CD8-positive, alpha-beta memory T cell (primary cell): ENCODE data around the gene MAN2A1. TPM values are rescaled to one million over a fixed set of nuclear protein-coding genes. Genes with fewer than 3 reads are reported as not detected.

Source experiments
- CTCF ChIA-PET: fragments of 350-600 bp; sonication (Branson Sonifier 250); formaldehyde crosslinking; loops from one replicate; lab custom pipeline; 2021; ENCODE audit warnings: antibody characterized with exemption; lab: Charles Lee
- POLR2A ChIA-PET: fragments of 350-600 bp; sonication (Branson Sonifier 250); formaldehyde crosslinking; loops from one replicate; lab custom pipeline; 2021; ENCODE audit warnings: antibody characterized with exemption; lab: Charles Lee
- DNase-seq, 5 donors: peaks; one replicate each; pipeline versions ENCODE4 v3.0.0 to v3.0.0-alpha.2; 2020 to 2022; ENCODE audit warnings: mixed read lengths in 1 of 5
- H3K27ac ChIP-seq: one replicate; pipeline ENCODE4 v1.7.0; 2013; ENCODE audit warnings: low read depth, mild to moderate bottlenecking, low read length, moderate library complexity
- H3K27me3 ChIP-seq: 2 replicates; pipeline ENCODE4 v1.7.0; 2013; ENCODE audit warnings: low read length, mild to moderate bottlenecking; ENCODE audit not compliant: insufficient read depth, poor library complexity, severe bottlenecking
- H3K36me3 ChIP-seq: 2 replicates; pipeline ENCODE4 v1.7.0; 2013; ENCODE audit warnings: mild to moderate bottlenecking, low read length, moderate library complexity; ENCODE audit not compliant: insufficient read depth
- H3K4me1 ChIP-seq: 2 replicates; pipeline ENCODE4 v1.7.0; 2013; ENCODE audit warnings: mild to moderate bottlenecking, low read length, moderate library complexity; ENCODE audit not compliant: insufficient read depth
- H3K4me3 ChIP-seq: 2 replicates; pipeline ENCODE4 v1.7.0; 2013; ENCODE audit warnings: mild to moderate bottlenecking, low read length
- H3K9me3 ChIP-seq: 2 replicates; pipeline ENCODE4 v1.7.0; 2013; ENCODE audit warnings: mild to moderate bottlenecking, low read length
- H3K27ac Mint-ChIP-seq, 8 donors: one replicate each; pipeline ENCODE4 v1.8.0; 2020 to 2021; ENCODE audit warnings: mixed read lengths in 8 of 8, mild to moderate bottlenecking in 6 of 8, inconsistent platforms in 3 of 8, moderate library complexity in 3 of 8
- H3K27me3 Mint-ChIP-seq, 2 donors: one replicate each; pipeline ENCODE4 v1.8.0; 2020 to 2021; ENCODE audit warnings: mixed read lengths in 2 of 2, mild to moderate bottlenecking in 1 of 2, moderate library complexity in 1 of 2
- H3K36me3 Mint-ChIP-seq, 3 donors: one replicate each; pipeline ENCODE4 v1.8.0; 2020 to 2021; ENCODE audit warnings: mixed read lengths in 3 of 3, inconsistent platforms in 1 of 3, mild to moderate bottlenecking in 1 of 3
- H3K4me1 Mint-ChIP-seq, 3 donors: one replicate each; pipeline ENCODE4 v1.8.0; 2020 to 2021; ENCODE audit warnings: mixed read lengths in 3 of 3, inconsistent platforms in 1 of 3, mild to moderate bottlenecking in 1 of 3
- H3K4me3 Mint-ChIP-seq, 7 donors: one replicate each; pipeline ENCODE4 v1.8.0; 2020 to 2021; ENCODE audit warnings: mixed read lengths in 7 of 7, mild to moderate bottlenecking in 6 of 7, moderate library complexity in 4 of 7, inconsistent platforms in 2 of 7
- H3K9me3 Mint-ChIP-seq, 5 donors: one replicate each; pipeline ENCODE4 v1.8.0; 2020 to 2022; ENCODE audit warnings: mixed read lengths in 5 of 5, mild to moderate bottlenecking in 3 of 5, moderate library complexity in 2 of 5, inconsistent platforms in 1 of 5
- polyA plus RNA-seq: library from polyadenylated mRNA; unstranded; fragments of 300-500 nt; fragmentation: Illumina TruSeq; gene quantifications from one replicate; pipeline ENCODE4 v1.2.3, GENCODE V29; 2021
- total RNA-seq, 2 experiments: library from RNA; stranded (reverse); gene quantifications; one replicate each; pipeline ENCODE4 v1.2.3, GENCODE V29; 2021

Gene MAN2A1
- total and polyA plus RNA-seq, 3 experiments from 2014 or later: 28.1 to 30.8 (median 28.9) TPM

DNA sequence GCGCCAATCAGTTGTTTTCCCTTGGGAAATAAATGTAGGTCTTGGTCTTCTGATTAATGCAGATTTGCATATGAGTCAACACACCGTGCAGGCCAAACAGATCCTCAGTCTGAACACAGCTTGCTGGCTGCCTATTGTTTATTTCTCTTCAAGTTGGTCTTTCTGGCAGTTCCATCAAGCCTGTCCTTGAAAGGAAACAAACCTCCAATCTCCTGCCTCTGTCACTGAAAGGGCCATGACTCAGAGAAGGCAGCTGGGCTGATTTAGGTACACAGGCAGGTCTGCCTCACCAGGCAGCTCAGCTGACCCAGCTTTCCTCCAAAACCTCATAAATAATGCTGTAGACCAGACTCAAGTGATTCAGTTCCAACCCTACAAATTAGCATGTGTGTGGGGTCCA is 175.9 kb downstream of the MAN2A1 start:
- Histone ChIP-seq H3K36me3 (peaks cover 7% of the 10 kb centered on the region), H3K27me3 (no peaks in the 10 kb centered on the region), H3K27ac (no peak overlapping the region), H3K4me3 (no peak overlapping the region), H3K9me3 (no peaks in the 10 kb centered on the region), H3K4me1 (peaks cover 39% of the 10 kb centered on the region)
- Mint-ChIP-seq H3K9me3 (no peaks in the 10 kb centered on the region), H3K27ac (peak overlapping the region in 3 of 8 donors; percentile 2 to 54 (median 16)), H3K36me3 (peaks cover 37 to 64% (median 40%) of the 10 kb centered on the region in 3 donors), H3K4me1 (peaks cover 51 to 79% (median 66%) of the 10 kb centered on the region in 3 donors), H3K27me3 (peaks cover 0 to 2% of the 10 kb centered on the region in 2 donors), H3K4me3 (no peak overlapping the region)
- CTCF ChIA-PET: interaction anchor here (0.7 kb wide), 1 partner anchor 23 kb away, joined by 3 read pairs; no protein-coding TSS in a partner anchor
- no peak for DNase-seq
- POLR2A ChIA-PET: no interaction called here

DNA sequence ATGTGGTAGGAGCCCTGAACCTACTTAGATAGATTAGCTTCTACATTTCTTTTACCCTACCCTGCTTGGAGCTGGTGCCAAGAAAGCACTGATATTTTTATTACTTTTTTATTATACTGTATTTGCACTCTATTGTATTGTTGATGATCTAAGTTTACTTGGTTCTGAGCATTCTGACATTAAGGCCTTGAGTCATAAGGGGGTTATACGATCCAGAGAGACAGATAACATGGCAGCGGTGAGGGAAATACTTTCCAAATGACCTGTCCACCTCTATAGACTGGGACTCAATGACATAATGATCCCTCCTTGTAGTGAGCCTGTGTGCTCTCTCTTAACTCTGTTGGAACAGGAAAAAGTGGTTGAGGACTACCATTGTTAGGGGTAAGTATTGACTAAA is 176.3 kb downstream of the MAN2A1 start:
- peak overlapping the region in 1 of 8 donors; percentile 16 for H3K27ac Mint-ChIP-seq
- H3K27me3 ChIP-seq: no peaks in the 10 kb centered on the region
- peaks cover 7% of the 10 kb centered on the region for H3K36me3 ChIP-seq
- H3K4me3 Mint-ChIP-seq: no peak overlapping the region
- no peaks in the 10 kb centered on the region for H3K9me3 ChIP-seq
- ChIA-PET POLR2A (no interaction called here), CTCF (interaction anchor here (0.7 kb wide), 1 partner anchor 22 kb away, joined by 3 read pairs; no protein-coding TSS in a partner anchor)
- no peaks in the 10 kb centered on the region for H3K9me3 Mint-ChIP-seq
- H3K4me1 ChIP-seq: peaks cover 35% of the 10 kb centered on the region
- H3K27ac ChIP-seq: no peak overlapping the region
- DNase-seq: no peak
- H3K4me1 Mint-ChIP-seq: peaks cover 48 to 74% (median 62%) of the 10 kb centered on the region in 3 donors
- H3K36me3 Mint-ChIP-seq: peaks cover 37 to 59% (median 40%) of the 10 kb centered on the region in 3 donors
- H3K27me3 Mint-ChIP-seq: peaks cover 0 to 2% of the 10 kb centered on the region in 2 donors
- H3K4me3 ChIP-seq: no peak overlapping the region

DNA sequence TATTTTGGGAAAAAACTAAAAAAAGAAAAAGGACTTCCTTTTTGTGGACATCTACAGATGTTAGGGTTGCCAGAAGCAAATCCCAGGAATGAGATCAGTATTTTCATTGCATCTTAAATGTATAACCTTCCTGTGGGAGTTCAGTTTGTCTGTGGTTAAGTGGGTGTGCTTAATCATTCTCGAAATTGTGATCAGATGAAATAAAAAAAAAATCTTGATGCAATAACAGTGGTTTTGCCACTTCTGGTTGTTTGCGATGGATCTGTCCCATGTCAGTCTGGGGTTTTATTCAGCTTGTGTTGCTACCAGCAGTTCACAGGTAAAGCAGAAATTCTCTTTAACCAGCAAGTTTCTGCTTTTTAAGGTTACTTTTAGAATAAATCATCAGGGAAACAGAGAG is 179.0 kb downstream of the MAN2A1 start:
- H3K4me1 Mint-ChIP-seq: peaks cover 36 to 49% (median 42%) of the 10 kb centered on the region in 3 donors

DNA sequence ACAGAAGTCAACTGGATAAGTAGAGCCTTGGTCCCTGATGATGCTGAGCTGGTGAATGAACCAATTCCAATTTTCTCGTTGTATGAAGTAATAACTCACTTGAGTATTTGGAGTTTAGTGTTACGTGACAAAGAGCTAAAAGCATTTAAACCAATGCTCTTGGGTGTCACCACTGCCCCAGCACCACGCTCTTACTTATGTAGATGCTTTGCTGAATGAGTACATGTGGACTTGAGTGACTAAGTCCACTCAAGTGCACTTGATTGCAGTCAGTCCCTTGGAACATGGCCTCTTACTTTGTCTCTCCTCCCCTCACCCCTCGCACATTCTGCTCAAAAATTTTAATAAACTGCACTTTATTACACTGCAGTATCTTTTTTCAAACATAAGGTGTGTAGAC is 184.0 kb downstream of the MAN2A1 start:
- Histone ChIP-seq H3K27me3 (no peaks in the 10 kb centered on the region), H3K4me1 (peaks cover 32% of the 10 kb centered on the region), H3K4me3 (no peak overlapping the region), H3K9me3 (no peaks in the 10 kb centered on the region), H3K27ac (no peak overlapping the region), H3K36me3 (no peaks in the 10 kb centered on the region)
- ChIA-PET CTCF (no interaction called here), POLR2A (no interaction called here)
- Mint-ChIP-seq H3K36me3 (peaks cover 0 to 7% (median 5%) of the 10 kb centered on the region in 3 donors), H3K4me3 (peak overlapping the region in 1 of 7 donors; percentile 12), H3K4me1 (peaks cover 23 to 32% (median 24%) of the 10 kb centered on the region in 3 donors), H3K27ac (no peak overlapping the region), H3K9me3 (no peaks in the 10 kb centered on the region), H3K27me3 (no peaks in the 10 kb centered on the region)
- no peak for DNase-seq

More for the DNA sequence above, 179.0 kb downstream of the MAN2A1 start:
- Mint-ChIP-seq H3K27ac (peak overlapping the region in 7 of 8 donors; percentile 5 to 86 (median 52)), H3K4me3 (peak overlapping the region in 4 of 7 donors; percentile 54 to 73 (median 60)), H3K36me3 (peaks cover 32 to 37% (median 32%) of the 10 kb centered on the region in 3 donors), H3K9me3 (no peaks in the 10 kb centered on the region), H3K27me3 (peaks cover 0 to 2% of the 10 kb centered on the region in 2 donors)
- ChIA-PET CTCF (no interaction called here), POLR2A (no interaction called here)
- no peak overlapping the region for H3K27ac ChIP-seq
- peaks cover 7% of the 10 kb centered on the region for H3K36me3 ChIP-seq
- no peak overlapping the region for H3K4me3 ChIP-seq
- H3K9me3 ChIP-seq: no peaks in the 10 kb centered on the region
- DNase-seq: no peak
- no peaks in the 10 kb centered on the region for H3K27me3 ChIP-seq
- H3K4me1 ChIP-seq: peaks cover 19% of the 10 kb centered on the region

DNA sequence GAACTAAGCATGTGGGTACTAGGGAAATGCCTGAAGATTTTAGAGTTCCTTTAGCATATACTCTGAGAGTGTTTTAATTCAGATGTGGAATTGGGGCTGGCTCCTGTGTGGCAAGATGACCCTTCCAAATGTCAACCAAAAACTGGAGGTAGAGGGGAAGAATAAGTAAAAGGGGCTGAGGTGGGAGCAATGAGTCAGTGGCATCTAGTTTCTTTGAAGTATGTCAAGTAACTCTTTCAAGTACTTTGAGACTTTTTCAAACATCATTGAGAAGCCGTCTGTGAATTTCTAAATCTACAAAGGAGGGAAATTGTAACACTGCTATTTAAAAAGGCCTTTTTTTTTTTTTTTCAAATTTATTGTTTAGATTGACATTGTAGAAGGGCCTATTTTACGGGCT is 184.4 kb downstream of the MAN2A1 start:
- POLR2A ChIA-PET: no interaction called here
- H3K4me1 Mint-ChIP-seq: peaks cover 19 to 28% (median 20%) of the 10 kb centered on the region in 3 donors

DNA sequence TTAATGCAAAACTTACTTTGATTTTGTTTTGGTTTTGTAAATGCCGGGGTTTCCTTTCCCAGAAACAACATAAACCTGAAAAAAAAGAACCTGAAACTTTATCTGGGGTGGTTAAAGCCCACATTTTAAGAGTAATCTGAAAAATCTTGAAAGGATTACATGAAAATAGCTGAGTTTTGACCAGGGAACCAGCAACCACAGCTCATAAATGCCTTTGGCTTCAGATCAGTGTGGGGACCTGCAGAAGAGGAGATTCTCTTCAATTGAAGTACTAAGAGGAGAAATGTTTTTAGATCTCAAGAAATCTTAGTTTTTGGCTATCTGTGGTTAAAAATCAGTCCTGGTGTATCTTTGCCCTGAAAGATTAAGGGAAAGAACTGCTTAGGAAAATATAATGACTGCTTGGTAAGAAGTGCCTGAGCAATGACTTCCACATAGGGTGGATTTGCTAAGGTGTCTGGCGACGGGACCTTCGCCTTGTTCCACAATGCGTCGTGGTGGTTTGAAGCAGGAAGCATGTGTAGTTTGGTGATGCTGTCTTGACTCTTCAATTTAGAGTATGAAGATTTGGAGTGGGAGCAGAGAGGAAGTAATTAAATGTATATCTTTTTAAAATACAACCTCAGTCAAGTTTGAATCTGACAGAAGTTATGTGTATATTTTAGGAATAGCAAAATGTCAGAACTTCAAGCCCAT is 186.5 kb downstream of the MAN2A1 start:
- H3K4me3 ChIP-seq: no peak overlapping the region
- no peaks in the 10 kb centered on the region for H3K36me3 ChIP-seq
- Mint-ChIP-seq H3K36me3 (peaks cover 0 to 7% (median 0%) of the 10 kb centered on the region in 3 donors), H3K27me3 (no peaks in the 10 kb centered on the region), H3K4me1 (peaks cover 10 to 19% (median 14%) of the 10 kb centered on the region in 3 donors), H3K4me3 (peak overlapping the region in 1 of 7 donors; percentile 5), H3K27ac (no peak overlapping the region), H3K9me3 (no peaks in the 10 kb centered on the region)
- DNase-seq: no peak
- ChIA-PET CTCF (no interaction called here), POLR2A (no interaction called here)
- H3K27me3 ChIP-seq: no peaks in the 10 kb centered on the region
- peaks cover 23% of the 10 kb centered on the region for H3K4me1 ChIP-seq
- H3K9me3 ChIP-seq: no peaks in the 10 kb centered on the region
- H3K27ac ChIP-seq: no peak overlapping the region

More for the DNA sequence above, 184.4 kb downstream of the MAN2A1 start:
- Histone ChIP-seq H3K27me3 (no peaks in the 10 kb centered on the region), H3K4me3 (no peak overlapping the region), H3K27ac (no peak overlapping the region), H3K9me3 (no peaks in the 10 kb centered on the region), H3K4me1 (peaks cover 27% of the 10 kb centered on the region), H3K36me3 (no peaks in the 10 kb centered on the region)
- Mint-ChIP-seq H3K9me3 (no peaks in the 10 kb centered on the region), H3K4me3 (no peak overlapping the region), H3K27me3 (no peaks in the 10 kb centered on the region), H3K27ac (peak overlapping the region in 2 of 8 donors; percentile 5 to 24), H3K36me3 (peaks cover 0 to 7% (median 5%) of the 10 kb centered on the region in 3 donors)
- no peak for DNase-seq
- CTCF ChIA-PET: no interaction called here

DNA sequence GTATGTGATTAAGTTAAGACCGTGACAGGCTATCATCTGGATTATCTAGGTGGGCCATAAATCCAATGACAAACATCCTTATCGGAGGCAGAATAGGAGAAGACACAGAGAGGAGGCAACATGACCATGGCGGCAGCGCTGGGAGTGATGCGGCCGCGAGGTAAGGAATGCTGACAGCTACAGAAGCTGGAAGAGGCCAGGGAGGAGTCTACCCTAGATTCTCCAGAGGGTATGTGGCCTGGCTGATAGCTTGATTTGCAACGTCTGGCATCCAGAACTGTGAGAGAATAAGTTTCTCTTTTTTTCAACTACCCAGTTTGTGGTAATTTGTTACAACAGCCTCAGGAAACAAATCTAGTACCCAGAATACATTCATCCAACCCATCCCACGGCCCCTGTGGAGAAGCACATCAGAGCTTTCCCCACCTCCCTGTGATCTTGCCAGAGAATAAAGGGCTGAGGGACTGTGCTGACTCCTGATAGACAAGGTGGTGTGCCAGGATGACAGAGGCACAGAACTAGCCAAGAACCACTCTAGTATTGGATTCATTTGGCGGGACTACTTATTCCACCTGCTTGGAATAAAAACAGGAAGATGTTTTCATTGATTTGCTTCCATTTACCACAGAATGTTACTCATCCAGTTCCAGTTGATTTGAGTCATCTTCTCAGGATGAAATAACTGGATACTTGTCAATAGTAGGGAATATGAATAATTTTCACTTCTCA is 187.4 kb downstream of the MAN2A1 start:
- H3K4me3 ChIP-seq: no peak overlapping the region
- H3K4me1 Mint-ChIP-seq: peaks cover 11 to 22% (median 18%) of the 10 kb centered on the region in 3 donors
- H3K27ac Mint-ChIP-seq: peak overlapping the region in 1 of 8 donors; percentile 24
- no peaks in the 10 kb centered on the region for H3K27me3 ChIP-seq
- no peaks in the 10 kb centered on the region for H3K27me3 Mint-ChIP-seq
- POLR2A ChIA-PET: no interaction called here
- H3K4me1 ChIP-seq: peaks cover 23% of the 10 kb centered on the region
- H3K36me3 ChIP-seq: no peaks in the 10 kb centered on the region
- CTCF ChIA-PET: no interaction called here
- DNase-seq: no peak
- H3K9me3 Mint-ChIP-seq: no peaks in the 10 kb centered on the region
- no peaks in the 10 kb centered on the region for H3K9me3 ChIP-seq
- H3K27ac ChIP-seq: no peak overlapping the region
- H3K36me3 Mint-ChIP-seq: peaks cover 0 to 4% (median 0%) of the 10 kb centered on the region in 3 donors
- no peak overlapping the region for H3K4me3 Mint-ChIP-seq

DNA sequence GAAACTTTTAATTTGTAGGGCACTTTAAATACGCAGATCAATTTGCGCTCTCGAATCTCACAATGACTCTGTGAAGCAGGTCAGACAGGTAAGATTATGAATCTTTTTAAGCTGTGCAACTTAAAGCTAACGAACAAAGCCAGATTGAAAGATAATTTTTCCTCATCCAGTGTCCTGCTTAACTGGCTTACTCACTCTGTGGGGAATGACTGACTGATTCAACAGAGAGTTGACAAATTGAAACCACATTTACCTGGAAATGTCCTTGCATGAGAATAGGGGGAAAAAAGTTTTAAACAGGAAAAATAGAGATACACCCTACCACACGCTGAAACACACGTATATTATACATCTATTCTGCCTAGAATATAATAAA is 187.9 kb downstream of the MAN2A1 start:
- no peaks in the 10 kb centered on the region for H3K27me3 ChIP-seq
- Mint-ChIP-seq H3K4me1 (peaks cover 16 to 28% (median 19%) of the 10 kb centered on the region in 3 donors), H3K27me3 (no peaks in the 10 kb centered on the region), H3K4me3 (no peak overlapping the region), H3K36me3 (peaks cover 0 to 2% (median 0%) of the 10 kb centered on the region in 3 donors), H3K9me3 (no peaks in the 10 kb centered on the region), H3K27ac (no peak overlapping the region)
- H3K4me1 ChIP-seq: peaks cover 23% of the 10 kb centered on the region
- no peaks in the 10 kb centered on the region for H3K36me3 ChIP-seq
- ChIA-PET CTCF (no interaction called here), POLR2A (no interaction called here)
- H3K4me3 ChIP-seq: no peak overlapping the region
- H3K9me3 ChIP-seq: no peaks in the 10 kb centered on the region
- H3K27ac ChIP-seq: no peak overlapping the region
- DNase-seq: no peak
